Measurements from ENCODE around the gene TRPM2.
A peak's percentile ranks its signal among the peaks of the same experiment; 100 is the strongest.
"Not testable (repeated sequence)": the region's sequence is repeated elsewhere in the genome, so short reads cannot be mapped to it uniquely, and the experiment has no call there.

The TRPM2 gene

DNA sequence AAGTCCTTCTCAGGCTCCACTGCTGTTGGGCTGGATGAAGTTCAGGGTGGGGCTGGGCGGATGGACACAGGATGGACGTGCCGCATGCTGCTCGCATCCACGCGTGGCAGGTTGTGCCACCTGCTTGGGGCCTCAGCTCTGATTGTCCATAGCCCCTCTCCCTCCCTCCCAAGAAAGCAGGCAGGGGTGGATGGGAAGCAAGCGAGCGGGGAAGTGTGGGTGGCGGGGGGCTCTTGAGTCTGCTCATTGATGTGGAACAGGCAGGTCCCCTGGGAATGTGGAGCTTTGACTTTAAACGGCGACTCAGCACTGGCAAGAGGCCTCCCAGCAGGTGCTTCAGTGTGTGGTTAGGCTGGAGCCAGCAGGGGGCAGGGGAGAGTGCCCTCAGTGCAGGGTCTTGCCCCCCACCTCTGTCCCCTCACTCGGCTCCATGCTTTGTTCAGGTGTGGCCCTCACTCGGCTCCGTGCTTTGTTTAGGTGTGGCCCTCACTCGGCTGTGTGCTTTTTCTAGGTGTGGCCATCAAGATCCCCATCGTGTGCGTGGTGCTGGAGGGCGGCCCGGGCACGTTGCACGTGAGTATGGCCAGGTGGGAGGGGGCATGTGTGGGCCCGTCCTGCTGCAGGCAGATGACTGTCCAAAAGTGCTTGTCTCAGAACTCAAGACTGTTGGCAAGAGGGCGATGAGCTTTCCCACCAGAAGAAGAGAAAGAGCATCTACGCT lies 23.9 kb downstream of the TRPM2 start:
- no peak for DNase-seq

- DNase-seq: no peak
Measured at GRCh38 chr21:44377922-44378645, 24.7 kb downstream of the TRPM2 start.

DNA sequence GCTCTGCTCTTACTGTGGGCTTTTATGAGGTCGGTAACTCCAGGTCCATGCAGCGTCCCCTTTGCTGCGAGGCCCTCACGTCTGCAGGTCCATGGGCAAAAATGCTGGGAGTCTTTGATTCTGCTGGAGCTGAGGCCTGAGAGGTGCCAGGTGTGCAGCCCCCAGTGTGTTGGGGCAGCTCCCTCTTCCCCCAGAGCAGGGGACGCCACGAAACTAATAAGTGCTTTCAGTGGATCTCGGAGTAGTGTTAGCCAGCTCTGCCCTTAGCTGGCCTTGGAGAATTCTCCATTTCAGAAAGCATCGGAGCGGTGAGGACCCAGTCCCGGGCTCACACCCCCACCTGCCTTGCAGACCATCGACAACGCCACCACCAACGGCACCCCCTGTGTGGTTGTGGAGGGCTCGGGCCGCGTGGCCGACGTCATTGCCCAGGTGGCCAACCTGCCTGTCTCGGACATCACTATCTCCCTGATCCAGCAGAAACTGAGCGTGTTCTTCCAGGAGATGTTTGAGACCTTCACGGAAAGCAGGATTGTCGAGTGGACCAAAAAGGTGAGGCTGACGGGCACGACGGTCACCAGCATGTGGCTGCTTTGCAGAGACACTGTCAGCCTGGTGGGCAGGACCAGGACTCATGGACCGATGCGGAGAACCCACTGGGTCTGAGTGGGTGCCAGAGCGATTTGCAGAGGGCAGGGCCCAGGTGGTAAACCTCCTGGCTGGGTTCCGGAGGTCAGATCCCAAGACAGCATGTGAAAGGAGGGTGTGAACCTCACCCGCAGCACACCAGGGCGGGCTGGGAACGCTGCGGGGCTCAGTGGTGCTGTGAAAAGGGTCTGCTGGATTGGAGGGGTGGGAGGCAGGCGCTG lies 25.5 kb downstream of the TRPM2 start:
- no peak for DNase-seq

GRCh38 chr21:44379515-44379848 lies 26.1 kb downstream of the TRPM2 start:
- DNase-seq: no peak

DNA sequence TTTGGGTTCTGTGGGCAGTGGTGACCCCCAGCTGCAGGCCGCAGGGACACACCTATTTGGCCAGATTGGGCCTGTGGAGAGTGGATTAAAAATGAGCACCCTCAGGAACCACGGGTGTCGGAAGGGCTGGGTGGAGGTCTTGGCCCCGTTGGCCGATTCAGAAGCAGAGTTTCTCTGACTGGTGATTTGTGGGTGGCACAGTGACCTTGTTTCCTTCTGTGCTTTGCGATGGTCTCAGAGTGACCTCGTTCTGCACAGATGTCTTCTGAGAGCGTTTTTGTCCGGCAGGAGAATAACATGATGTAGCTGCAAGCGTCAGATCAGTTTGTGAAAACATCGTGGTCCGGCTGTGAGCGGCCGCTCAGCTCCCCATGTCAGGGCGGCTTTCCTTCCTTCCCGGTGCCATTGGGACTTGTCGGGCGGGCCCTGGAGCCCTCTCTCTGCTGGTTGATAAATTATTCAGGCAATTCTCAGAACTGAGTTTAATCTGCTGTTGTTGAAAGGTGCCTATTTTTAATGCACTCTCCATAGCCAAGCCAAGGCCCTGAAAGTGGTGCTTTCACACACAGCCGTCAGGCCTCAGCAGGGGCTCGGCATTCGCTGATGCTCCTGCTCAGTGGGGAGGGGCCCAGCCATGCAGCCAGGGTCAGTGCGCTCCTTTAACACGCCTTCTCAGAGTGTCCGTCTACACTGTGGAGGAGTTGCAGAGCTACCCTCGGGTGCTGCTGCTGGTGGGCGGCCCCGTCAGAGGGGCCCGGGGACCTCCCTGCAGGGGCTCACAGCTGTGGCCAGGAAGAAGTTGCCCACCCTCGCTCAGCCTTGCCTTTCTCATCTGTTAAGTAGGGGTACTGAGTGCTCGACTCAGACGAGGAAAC lies 26.8 kb downstream of the TRPM2 start:
- no peak for DNase-seq

DNA sequence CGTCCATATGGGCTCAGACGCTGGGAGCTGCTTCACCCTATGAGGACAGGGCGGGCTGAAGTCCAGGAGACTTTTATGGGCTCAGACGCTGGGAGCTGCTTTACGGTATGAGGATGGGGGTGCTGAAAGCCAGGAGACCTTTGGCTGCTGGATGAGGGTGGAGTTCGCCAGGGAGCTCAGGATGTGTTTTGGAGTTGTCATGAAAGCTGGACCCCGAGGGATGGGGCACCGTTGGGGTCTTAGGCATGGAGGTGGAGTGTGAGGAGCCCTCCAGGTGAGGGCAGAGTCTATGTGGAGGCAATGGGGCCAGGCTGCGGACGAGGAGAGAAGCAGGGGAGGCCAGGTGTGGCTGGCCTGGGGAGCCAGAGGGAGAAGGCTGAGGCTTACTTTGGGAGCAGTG lies 27.5 kb downstream of the TRPM2 start:
- no peak for DNase-seq

DNA sequence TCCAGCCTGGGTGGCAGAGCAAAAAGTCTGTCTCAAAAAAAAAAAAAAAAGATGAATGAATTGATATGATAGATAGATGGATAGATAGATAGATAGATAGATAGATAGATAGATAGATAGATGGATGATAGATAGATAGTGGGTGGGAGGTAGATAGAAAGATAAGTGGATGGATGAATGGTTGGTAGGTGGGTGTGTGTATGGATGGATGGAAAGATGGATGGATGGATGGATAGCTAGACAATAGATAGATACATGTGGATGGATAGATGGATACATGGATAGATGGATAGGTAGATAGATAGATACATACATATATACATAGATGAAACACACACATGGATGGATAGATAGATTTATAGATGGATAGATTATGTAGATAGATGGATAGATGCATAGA lies 28.5 kb downstream of the TRPM2 start:
- no peak for DNase-seq

GRCh38 chr21:44382536-44382935 lies 29.1 kb downstream of the TRPM2 start:
- no peak for DNase-seq

DNA sequence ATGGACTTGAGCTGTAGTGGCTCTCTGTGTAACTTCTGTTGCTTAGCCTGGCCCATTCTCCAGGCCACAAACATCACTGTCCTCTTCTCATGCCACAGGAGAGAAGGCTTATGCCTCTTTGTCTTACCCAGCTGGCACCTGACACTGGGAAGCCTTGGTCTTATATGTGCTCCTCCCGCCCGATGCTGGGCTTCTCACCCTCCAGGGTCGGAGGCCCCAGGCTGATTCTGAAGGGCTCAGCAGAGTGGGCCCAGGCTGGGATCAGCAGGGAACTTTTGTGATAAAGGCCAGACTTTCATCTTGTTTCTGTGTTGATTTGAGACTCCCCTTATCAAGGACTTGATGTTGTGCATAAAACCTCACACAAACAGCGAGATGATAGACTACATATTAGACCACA lies 29.8 kb downstream of the TRPM2 start:
- no peak for DNase-seq

GRCh38 chr21:44384968-44385367 lies 31.5 kb downstream of the TRPM2 start:
- DNase-seq: no peak

DNA sequence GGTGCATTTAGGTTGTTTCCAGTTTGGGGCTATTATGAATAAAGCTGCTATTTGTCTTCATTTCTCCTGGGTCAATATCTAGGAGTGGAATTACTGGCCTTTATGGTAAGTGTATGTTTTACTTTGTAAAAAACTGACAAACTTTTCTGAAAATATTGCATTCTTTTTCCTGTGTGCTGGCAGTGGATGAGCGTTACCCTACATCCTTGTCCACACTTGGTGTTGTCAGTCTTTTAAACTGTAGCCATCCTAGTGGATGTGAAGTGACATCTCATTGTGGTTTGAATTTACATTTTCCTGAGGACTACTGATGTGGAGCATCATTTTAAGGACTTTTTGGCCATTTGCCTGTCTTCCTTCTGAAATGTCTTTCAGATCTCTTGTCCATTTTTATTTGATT lies 35.9 kb downstream of the TRPM2 start:
- no peak for DNase-seq

DNA sequence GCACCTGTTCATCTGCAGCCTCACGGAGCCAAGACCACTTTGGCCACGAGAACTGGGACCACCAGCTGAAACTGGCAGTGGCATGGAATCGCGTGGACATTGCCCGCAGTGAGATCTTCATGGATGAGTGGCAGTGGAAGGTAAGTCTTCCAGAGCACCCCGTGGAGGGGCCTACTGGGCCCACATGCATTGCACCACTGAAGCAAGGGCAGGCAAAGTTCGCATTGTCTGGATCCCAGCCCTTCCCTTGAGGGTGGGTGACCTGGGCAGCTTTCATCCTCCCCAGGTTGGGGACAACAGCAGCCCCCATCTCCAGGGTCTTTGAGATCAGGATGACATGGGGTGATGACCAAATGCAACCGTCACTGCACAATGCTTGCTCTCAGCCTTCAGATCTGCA lies 37.5 kb downstream of the TRPM2 start:
- DNase-seq: no peak

GRCh38 chr21:44391345-44392091 lies 38.1 kb downstream of the TRPM2 start:
- peak; percentile 8 for DNase-seq

DNA sequence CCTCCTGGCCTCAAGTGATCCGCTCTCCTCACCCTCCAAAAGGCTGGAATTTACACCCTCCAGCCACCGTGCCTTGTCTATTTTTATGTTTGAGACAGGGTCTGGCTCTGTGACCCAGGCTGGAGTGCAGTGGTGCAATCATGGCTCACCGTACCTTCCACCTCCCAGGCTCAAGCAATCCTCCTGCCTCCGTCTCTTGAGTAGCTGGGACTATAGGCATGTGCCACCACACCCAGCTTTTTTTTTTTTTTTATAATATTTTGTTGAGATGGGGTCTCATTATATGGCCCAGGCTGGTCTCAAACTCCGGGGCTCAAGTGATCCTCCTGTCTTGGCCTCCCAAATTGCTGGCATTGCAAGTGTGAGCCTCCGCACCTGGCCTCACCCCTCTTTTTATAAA lies 38.8 kb downstream of the TRPM2 start:
- no peak for DNase-seq

DNA sequence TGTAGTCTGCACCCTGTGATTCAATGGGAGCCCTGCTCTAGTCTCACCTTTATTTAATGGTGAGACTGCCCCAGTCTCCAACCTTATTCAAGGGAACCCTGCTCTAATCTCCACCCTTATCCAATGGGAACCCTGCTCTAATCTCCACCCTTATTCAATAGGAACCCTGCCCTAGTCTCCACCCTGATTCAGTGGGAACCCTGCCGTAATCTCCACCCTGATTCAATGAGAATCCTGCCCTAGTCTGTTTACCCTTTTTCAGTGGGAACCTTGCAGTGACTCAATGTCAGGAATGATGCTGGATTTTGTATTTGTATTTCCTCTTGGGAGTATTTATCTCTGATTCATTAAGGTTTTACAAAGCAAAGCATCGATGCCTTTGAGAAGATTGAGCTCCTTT lies 39.5 kb downstream of the TRPM2 start:
- DNase-seq: no peak

- no peak for DNase-seq
Measured at GRCh38 chr21:44394733-44395132, 41.3 kb downstream of the TRPM2 start.

DNA sequence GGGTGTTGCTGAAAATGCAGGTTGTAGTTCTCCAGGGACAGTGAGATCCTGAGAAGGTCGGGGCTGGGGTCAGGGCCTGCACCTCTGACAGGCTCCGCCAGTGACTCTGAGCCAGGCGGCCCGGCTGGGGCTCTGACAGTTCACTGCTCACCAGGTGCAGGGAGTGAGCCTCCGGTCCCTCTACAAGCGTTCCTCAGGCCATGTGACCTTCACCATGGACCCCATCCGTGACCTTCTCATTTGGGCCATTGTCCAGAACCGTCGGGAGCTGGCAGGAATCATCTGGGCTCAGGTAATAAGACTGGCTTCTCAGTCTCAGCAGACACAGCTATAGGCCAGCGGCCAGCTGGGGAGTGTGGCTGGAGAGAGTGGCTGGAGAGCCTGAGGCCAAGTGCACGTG lies 41.8 kb downstream of the TRPM2 start:
- DNase-seq: no peak

- DNase-seq: not testable (repeated sequence)
Measured at GRCh38 chr21:44396803-44397202, 43.4 kb downstream of the TRPM2 start.

- DNase-seq: no peak
Measured at GRCh38 chr21:44397431-44398031, 44.1 kb downstream of the TRPM2 start.

DNA sequence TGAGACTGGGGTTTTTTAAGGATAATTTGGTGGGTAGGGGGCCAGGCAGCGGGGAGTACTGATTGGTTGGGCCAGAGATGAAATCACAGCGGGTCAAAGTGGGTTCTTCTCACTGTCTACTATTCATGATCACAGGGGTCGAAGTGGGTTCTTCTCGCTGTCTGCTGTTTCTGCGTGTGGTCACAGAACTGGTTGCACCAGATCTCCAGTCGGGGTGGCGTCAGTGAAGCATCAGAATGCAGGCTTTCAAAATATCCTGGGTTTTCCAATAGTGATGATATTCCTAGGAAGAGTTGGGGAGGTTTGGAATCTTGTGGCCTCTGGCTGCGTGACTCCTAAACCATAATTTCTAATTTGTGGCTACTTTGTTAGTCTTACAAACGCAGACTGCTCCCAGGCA lies 45.1 kb downstream of the TRPM2 start:
- DNase-seq: no peak

- no peak for DNase-seq
Measured at GRCh38 chr21:44399151-44399954, 45.9 kb downstream of the TRPM2 start.

Measured in NCI-H2029 treated with DMSO at 0.1 percent for 48 hours (cell line).